NCI-H2227 (cell line): ENCODE data around the gene GNAI2.
A peak's percentile ranks its signal among the peaks of the same experiment; 100 is the strongest.
"Not testable (repeated sequence)": the region's sequence is repeated elsewhere in the genome, so short reads cannot be mapped to it uniquely, and the experiment has no call there.

Experiments
- DNase-seq: peaks from one replicate; lab custom pipeline; 2025; ENCODE audit not compliant: unreplicated experiment; lab: John Stamatoyannopoulos, UW

GNAI2 gene

DNA sequence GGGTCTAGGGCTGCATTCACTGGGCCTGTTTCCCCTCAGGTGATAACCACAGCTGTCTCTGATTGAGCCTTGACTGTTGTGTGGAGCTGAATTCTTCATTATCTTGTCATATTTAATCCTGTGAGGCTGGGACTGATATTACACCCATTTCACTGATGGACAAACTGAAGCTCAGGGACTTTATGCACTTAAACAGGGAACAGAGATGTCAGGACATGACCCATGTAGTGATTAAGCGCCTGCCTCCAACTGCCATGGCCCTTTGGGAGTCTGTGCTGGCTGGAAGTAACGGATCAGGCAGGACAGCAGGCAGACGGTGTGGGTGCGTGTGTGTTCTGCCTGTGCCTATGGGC lies 7.5 kb downstream of the GNAI2 start:
- no peak for DNase-seq

DNA sequence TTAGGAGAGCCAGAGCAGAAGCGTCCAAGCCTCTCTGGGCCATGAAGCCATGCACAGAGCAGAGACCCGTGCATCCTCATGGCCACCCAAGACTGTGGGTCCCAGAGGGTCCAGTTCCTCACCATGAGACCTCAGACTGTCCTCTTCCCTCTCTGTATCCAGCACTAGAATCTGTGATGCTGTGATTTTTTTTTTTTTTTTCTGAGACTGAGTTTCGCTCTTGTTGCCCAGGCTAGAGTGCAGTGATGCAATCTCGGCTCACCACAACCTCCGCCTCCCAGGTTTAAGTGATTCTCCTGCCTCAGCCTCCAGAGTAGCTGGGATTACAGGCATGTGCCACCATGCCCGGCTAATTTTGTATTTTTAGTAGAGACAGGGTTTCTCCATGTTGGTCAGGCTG lies 8.8 kb downstream of the GNAI2 start:
- DNase-seq, result not testable (repeated sequence)

DNA sequence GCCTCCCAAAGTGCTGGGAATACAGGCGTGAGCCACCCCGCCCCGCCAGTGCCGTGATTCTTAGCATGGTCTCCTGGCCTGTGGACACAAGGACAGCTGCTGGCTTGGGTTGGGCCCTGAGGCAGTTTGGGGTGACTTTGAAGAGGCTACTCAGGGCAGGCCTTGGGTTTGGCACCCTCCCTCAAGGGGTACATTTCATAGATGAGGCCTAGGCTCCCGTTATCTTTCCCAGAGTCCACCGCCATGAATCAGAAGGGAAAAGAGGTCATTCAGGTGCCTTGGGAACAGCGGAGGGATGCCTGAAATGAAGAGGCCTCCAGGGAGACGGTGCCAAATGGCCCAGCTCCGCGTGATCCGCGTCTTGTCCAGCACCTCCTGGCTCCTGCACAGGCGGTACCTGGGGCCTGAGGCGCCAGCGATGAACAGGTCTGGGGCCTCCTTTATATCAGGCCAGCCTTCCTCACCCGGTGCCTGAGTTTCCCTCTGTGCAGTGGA lies 9.3 kb downstream of the GNAI2 start:
- DNase-seq, result no peak

GRCh38 chr3:50245831-50246516 lies 10.0 kb downstream of the GNAI2 start:
- peak; percentile 90 for DNase-seq

DNA sequence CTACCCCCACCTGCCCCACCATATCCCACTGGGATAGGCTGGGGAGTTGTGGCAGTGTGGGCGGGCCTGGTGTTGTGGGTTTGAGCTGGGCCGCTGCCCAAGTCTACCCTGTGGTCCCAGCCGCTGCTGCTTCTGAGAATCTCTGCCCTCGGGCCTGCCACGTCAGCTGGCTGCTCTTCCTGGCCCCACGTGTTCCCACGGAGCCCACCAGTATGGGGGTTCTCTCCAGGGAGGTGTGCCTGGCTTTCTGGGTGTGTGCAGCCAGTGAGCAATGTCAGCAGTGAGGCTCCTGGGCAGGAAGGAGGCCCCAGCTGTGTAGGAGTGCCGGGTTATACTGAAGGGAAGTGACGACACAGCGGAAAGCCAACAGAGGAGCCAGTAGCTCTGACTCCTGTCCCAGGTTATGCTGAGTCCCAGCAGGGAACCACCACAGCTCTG lies 10.5 kb downstream of the GNAI2 start:
- no peak for DNase-seq

DNA sequence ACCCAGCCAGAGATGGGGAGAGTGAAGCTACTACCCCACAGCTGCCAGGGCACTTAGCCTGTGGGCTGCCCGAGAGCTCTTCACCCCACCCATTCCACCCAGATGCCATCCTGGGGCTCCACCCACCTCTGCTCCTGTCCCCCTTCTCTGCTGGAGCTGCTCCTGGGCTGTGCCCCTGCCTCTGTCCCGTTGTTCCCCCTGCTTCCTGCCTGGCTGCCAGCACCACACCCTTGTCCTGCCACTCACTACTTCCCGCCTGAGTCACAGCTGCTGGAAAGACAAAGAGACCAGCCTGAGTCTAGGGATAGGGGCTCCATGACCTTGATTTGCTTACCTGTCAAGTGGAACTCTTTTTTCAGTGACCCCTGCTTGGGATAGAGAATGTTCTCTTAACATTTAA lies 12.4 kb downstream of the GNAI2 start:
- no peak for DNase-seq

DNA sequence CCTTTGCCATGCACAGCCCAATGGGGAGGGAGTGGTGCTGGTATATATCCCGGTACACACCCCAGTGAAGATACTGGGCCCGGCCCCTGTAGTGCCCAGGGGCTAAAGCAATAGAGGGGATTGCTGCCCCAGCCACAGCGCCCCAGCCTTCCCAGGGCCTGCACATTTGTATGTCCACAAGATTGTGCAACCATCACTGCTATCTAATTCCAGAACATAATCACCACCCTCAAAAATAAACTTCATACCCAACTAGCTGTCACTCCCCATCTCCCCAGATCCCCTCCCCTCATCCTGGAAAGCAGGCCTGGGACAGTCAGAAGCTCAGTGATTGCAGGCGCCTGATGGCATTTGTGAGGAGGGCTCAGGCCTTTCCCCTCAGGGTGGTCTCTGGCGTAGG lies 13.5 kb downstream of the GNAI2 start:
- DNase-seq, result no peak

- no peak for DNase-seq
Measured at GRCh38 chr3:50250514-50250913, 14.5 kb downstream of the GNAI2 start.

- DNase-seq, result no peak
Measured at GRCh38 chr3:50251220-50251619, 15.2 kb downstream of the GNAI2 start.

- no peak for DNase-seq
Measured at GRCh38 chr3:50254577-50255250, 18.7 kb downstream of the GNAI2 start.

- DNase-seq, result no peak
Measured at GRCh38 chr3:50255251-50255615, 19.2 kb downstream of the GNAI2 start.

DNA sequence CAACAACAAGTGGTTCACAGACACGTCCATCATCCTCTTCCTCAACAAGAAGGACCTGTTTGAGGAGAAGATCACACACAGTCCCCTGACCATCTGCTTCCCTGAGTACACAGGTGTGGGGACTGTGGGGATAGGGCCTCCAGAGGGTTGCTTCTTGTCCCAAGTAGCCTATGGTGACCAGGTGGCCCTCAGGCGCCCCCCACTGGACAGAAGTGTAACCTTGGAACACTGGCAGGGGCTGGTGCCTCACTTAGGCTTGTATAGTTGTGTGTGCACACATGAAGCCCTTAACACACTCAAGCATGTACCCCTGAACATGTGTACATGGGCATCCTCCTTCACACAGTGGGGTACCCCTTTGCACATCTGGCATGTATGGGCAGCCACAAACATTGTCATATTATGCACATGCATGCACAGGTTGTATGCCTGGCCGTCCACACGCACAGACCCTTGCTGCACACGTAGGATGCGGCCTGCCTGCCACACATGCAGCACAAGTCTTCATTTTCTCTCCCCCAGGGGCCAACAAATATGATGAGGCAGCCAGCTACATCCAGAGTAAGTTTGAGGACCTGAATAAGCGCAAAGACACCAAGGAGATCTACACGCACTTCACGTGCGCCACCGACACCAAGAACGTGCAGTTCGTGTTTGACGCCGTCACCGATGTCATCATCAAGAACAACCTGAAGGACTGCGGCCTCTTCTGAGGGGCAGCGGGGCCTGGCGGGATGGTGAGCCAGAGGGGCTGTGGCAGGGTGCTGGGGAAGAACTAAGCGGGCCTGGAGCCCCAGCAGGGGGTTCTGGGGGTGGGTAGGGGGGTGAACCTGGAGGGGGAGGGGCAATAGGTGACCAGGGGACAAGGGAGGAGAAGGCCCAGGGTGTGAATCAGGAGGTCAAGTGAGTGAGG lies 21.2 kb downstream of the GNAI2 start:
- peak; percentile 23 for DNase-seq

DNA sequence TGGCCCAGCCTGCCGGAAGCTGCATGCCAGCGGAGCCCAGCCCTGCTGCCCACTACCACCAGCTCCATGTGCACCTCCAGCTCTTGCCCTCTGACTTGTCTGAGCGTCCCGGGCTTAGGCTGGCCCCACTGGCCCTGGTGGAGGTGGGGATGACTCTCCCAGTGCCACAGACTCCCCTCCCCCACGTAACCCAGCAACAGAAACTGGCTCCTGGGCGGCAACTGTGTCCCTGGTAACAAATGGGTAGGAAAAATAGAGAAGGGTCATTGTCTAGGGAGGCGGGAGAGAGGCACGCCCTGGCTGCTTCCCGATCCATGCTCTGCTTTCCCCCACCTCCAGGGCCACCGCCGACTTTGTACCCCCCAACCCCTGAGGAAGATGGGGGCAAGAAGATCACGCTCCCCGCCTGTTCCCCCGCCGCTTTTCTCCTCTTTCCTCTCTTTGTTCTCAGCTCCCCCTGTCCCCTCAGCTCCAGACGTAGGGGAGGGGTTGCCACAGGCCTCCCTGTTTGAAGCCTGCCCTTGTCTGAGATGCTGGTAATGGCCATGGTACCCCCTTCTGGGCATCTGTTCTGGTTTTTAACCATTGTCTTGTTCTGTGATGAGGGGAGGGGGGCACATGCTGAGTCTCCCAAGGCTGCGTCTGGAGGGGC lies 22.2 kb downstream of the GNAI2 start:
- DNase-seq, result peak; percentile 72

GRCh38 chr3:50258979-50259378 lies 23.0 kb downstream of the GNAI2 start:
- DNase-seq, result no peak

DNA sequence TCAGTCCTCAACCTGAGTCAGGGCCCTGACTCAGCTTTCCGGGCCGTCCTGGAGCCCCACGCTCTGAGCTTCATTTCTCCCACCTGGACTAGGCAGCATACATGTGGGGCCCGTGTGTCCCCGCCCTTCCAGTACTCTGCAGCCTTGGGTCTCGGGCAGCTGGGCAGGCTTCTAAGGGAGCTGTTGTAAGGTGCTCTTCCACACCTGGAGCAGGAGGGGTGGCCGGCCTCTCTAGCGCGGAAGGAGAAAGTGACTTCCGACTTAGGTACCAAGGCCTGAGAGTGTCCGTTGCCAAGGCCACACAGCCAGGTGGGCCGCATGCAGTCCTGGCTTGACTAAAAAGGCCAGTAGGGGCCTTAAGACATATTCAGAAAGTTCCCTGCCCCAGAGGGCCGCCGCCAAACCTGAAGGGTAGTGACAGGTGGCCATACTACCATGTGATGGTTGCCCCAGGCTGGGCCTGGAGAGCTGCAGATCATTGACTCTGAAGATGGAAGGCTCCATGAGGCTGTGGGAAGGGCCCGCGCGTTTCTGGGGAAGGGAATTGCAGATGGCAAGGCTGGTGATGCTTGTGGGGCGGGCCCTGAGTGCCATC lies 23.5 kb downstream of the GNAI2 start:
- peak; percentile 17 for DNase-seq

DNA sequence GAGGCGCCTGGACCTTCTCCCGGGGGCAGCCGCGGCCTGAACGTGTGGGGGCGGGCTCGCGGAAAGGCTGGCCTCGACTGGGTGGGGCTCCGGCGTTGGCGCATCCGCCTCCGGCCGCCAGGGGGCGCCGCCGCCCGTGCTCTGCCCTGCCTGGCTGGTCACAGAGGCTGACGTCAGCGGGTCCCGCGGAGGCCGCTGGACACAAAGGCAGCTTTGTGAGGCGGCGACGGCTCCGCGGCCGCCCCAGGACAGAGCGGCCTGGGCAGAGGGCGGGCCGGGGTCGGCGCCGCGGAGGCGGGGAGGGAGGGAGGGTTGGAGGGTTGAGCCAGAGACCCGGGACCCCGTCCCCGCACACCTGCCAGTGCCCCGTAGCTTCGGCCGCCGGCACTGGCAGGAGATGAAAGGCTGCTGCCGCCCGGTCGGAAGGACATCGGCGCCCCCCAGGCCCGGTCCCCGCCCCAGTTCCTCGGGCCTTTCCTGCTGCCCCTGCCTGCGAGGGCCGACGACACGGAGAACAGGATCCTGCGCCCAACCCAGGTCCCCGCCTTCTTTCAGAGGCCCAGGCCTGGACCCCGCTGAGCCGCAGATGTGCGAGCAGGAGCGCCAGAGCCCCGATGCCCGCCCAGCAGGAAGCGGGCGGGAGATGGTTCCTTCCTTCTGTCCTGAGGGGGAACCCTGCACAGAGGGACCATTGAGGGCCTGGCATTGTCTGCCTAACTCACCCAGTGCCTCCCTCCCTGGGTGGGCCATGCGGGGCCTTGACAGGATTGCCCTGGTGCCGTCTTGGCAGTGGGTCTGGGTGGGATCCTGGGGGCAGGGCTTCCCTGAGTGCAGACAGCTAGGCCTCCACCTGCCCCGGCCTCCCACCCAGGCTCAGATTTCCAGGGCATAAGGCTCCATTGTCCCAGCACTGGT lies 24.3 kb downstream of the GNAI2 start:
- peak; percentile 89 for DNase-seq

GRCh38 chr3:50260942-50261441 lies 25.0 kb downstream of the GNAI2 start:
- peak; percentile 19 for DNase-seq

DNA sequence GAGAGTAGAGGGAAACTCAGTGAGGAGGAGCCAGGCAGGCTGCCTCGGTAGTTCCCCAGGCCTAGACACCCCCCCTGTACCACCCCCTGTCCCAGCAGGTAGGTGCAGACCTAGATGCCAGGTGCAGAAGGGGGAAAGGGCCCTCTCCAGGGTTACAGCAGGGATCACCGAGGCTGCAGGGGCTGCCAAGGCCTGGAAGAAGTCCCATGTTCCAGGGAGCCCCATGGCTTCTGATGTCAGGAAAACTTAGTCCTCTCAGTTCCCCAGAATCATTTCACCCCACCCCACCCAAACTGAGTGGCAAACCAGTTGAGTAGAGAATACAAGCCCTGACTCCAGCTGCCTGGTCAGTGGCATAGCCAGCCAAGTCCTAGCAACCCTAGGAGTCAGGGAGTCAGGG lies 25.5 kb downstream of the GNAI2 start:
- DNase-seq, result no peak

- DNase-seq, result not testable (repeated sequence)
Measured at GRCh38 chr3:50262200-50262599, 26.2 kb downstream of the GNAI2 start.

- DNase-seq, result no peak
Measured at GRCh38 chr3:50262778-50263177, 26.8 kb downstream of the GNAI2 start.
